Measurements from ENCODE around the gene SAMD1.

SAMD1 gene

GRCh38 chr19:14058182-14059092, 32.1 kb downstream of the SAMD1 start:
- Histone ChIP-seq H3K27me3 (replicated peaks; ENCODE audit: insufficient read depth, low read length) (peaks cover 56% of the 10 kb centered on the region), H3K79me2 (ENCODE audit: low read length) (no peaks in the 10 kb centered on the region), H3K27ac (ENCODE audit: low read length) (no peak overlapping the region), H3K4me1 (ENCODE audit: low read length) (no peaks in the 10 kb centered on the region; the same call in 1 of the 2 replicates), H3K36me3 (replicated peaks; ENCODE audit: insufficient read depth, low read length) (no peaks in the 10 kb centered on the region), H3K9ac (ENCODE audit: low read length) (no peak overlapping the region), H3K9me2 (replicated peaks; ENCODE audit: insufficient read depth, low read length) (no peaks in the 10 kb centered on the region), H4K20me1 (ENCODE audit: insufficient read depth, low read length) (no peaks in the 10 kb centered on the region), H3K9me3 (replicated peaks; ENCODE audit: insufficient read depth, low read length) (no peaks in the 10 kb centered on the region), H3F3A (ENCODE audit: insufficient read depth, low read length) (no peaks in the 10 kb centered on the region), H2AFZ (ENCODE audit: low read length) (no peak overlapping the region), H3K4me2 (ENCODE audit: low read depth, low read length) (0 out of 2 replicates have a peak overlapping the region, but pooled peaks have one; percentile 30), H3K4me3 (ENCODE audit: low read length) (no peak overlapping the region)
- DNase-seq, result no peak
- TF ChIP-seq, protein P1, sequence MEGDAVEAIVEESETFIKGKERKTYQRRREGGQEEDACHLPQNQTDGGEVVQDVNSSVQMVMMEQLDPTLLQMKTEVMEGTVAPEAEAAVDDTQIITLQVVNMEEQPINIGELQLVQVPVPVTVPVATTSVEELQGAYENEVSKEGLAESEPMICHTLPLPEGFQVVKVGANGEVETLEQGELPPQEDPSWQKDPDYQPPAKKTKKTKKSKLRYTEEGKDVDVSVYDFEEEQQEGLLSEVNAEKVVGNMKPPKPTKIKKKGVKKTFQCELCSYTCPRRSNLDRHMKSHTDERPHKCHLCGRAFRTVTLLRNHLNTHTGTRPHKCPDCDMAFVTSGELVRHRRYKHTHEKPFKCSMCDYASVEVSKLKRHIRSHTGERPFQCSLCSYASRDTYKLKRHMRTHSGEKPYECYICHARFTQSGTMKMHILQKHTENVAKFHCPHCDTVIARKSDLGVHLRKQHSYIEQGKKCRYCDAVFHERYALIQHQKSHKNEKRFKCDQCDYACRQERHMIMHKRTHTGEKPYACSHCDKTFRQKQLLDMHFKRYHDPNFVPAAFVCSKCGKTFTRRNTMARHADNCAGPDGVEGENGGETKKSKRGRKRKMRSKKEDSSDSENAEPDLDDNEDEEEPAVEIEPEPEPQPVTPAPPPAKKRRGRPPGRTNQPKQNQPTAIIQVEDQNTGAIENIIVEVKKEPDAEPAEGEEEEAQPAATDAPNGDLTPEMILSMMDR (IDR thresholded peaks at IDR 0.05; ENCODE audit: low read length), result no peak
- TF ChIP-seq EZH2phosphoT487 (IDR thresholded peaks at IDR 0.05; ENCODE audit: low read length), result no peak
- no peak for TF ChIP-seq EZH2 (optimal IDR thresholded peaks at IDR 0.05; ENCODE audit: low read depth, low read length)

GRCh38 chr19:14056741-14057356, 33.7 kb downstream of the SAMD1 start:
- Histone ChIP-seq H3K4me2 (ENCODE audit: low read depth, low read length) (no peak overlapping the region), H3K9me3 (replicated peaks; ENCODE audit: insufficient read depth, low read length) (no peaks in the 10 kb centered on the region), H2AFZ (ENCODE audit: low read length) (no peak overlapping the region), H3K4me3 (ENCODE audit: low read length) (no peak overlapping the region), H3K4me1 (ENCODE audit: low read length) (no peaks in the 10 kb centered on the region; the same call in 1 of the 2 replicates), H3K27ac (ENCODE audit: low read length) (no peak overlapping the region), H3K27me3 (replicated peaks; ENCODE audit: insufficient read depth, low read length) (peaks cover 48% of the 10 kb centered on the region), H3K79me2 (ENCODE audit: low read length) (no peaks in the 10 kb centered on the region), H4K20me1 (ENCODE audit: insufficient read depth, low read length) (no peaks in the 10 kb centered on the region), H3K36me3 (replicated peaks; ENCODE audit: insufficient read depth, low read length) (no peaks in the 10 kb centered on the region), H3K9ac (ENCODE audit: low read length) (no peak overlapping the region), H3F3A (ENCODE audit: insufficient read depth, low read length) (no peaks in the 10 kb centered on the region), H3K9me2 (replicated peaks; ENCODE audit: insufficient read depth, low read length) (no peaks in the 10 kb centered on the region)
- TF ChIP-seq, protein P1 (IDR thresholded peaks at IDR 0.05; ENCODE audit: low read length), result no peak
- no peak for TF ChIP-seq EZH2 (optimal IDR thresholded peaks at IDR 0.05; ENCODE audit: low read depth, low read length)
- TF ChIP-seq EZH2phosphoT487 (IDR thresholded peaks at IDR 0.05; ENCODE audit: low read length), result no peak
- no peak for DNase-seq

DNA sequence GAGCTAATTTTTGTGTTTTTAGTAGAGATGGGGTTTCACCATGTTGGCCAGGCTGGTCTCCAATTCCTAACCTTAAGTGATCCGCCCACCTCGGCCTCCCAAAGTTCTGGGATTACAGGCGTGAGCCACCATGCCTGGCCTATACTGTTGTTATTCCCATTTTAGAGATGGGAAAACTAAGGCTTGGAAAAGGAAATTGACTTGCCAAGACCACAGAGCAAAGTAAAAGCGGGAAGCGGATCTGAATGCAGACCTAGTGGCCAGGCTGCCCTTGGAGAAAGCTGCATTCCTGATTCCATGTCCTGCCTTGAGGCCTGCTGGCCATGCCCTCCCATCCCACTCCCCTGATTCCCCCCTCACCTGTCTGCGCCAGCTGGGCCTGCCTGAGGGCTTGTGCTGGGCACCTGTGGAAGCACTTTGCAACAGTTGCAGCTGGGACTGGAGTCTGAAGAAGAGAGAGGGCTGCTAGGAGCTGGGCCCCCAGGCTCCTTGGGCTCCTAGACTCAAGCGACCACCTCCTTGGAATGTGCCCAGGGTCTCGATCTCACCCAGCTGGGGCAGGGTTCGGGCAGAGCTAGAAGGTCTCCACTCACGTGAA, 34.4 kb downstream of the SAMD1 start:
- Histone ChIP-seq H3K4me1 (ENCODE audit: low read length) (no peaks in the 10 kb centered on the region; the same call in 1 of the 2 replicates), H3F3A (ENCODE audit: insufficient read depth, low read length) (no peaks in the 10 kb centered on the region), H3K27ac (ENCODE audit: low read length) (no peak overlapping the region), H3K9me2 (replicated peaks; ENCODE audit: insufficient read depth, low read length) (no peaks in the 10 kb centered on the region), H3K79me2 (ENCODE audit: low read length) (no peaks in the 10 kb centered on the region), H2AFZ (ENCODE audit: low read length) (no peak overlapping the region), H4K20me1 (ENCODE audit: insufficient read depth, low read length) (no peaks in the 10 kb centered on the region), H3K9me3 (replicated peaks; ENCODE audit: insufficient read depth, low read length) (no peaks in the 10 kb centered on the region), H3K27me3 (replicated peaks; ENCODE audit: insufficient read depth, low read length) (peaks cover 41% of the 10 kb centered on the region), H3K4me2 (ENCODE audit: low read depth, low read length) (no peak overlapping the region), H3K4me3 (ENCODE audit: low read length) (no peak overlapping the region), H3K36me3 (replicated peaks; ENCODE audit: insufficient read depth, low read length) (no peaks in the 10 kb centered on the region), H3K9ac (ENCODE audit: low read length) (no peak overlapping the region)
- DNase-seq, result no peak
- TF ChIP-seq, protein P1 (IDR thresholded peaks at IDR 0.05; ENCODE audit: low read length), result no peak
- TF ChIP-seq EZH2 (optimal IDR thresholded peaks at IDR 0.05; ENCODE audit: low read depth, low read length), result no peak
- TF ChIP-seq EZH2phosphoT487 (IDR thresholded peaks at IDR 0.05; ENCODE audit: low read length), result no peak

Data from MM.1S (cell line).